Muscle layer of duodenum (tissue), 2 donors: Measurements from ENCODE around the gene OR9Q2.
"Not testable (repeated sequence)": the region's sequence is repeated elsewhere in the genome, so short reads cannot be mapped to it uniquely, and the experiment has no call there.

Experiments
- H3K27ac ChIP-seq: one replicate; pipeline ENCODE4 v1.7.0; 2013; ENCODE audit warnings: mild to moderate bottlenecking, low read length
- H3K27me3 ChIP-seq: one replicate; pipeline ENCODE4 v1.7.0; 2013; ENCODE audit warnings: low read depth, mild to moderate bottlenecking, control low read depth, low read length
- H3K36me3 ChIP-seq, 2 donors: one replicate each; pipeline ENCODE4 v1.7.0; 2013; ENCODE audit warnings: low read length in 2 of 2, control low read depth in 1 of 2, mild to moderate bottlenecking in 1 of 2; ENCODE audit not compliant: insufficient read depth in 2 of 2, control insufficient read depth in 1 of 2
- H3K4me1 ChIP-seq, 2 donors: one replicate each; pipeline ENCODE4 v1.7.0; 2013; ENCODE audit warnings: low read length in 2 of 2, mild to moderate bottlenecking in 2 of 2, control low read depth in 1 of 2, moderate library complexity in 1 of 2; ENCODE audit not compliant: insufficient read depth in 2 of 2, control insufficient read depth in 1 of 2
- H3K4me3 ChIP-seq, 2 donors: one replicate each; pipeline ENCODE4 v1.7.0; 2013; ENCODE audit warnings: low read length in 2 of 2, low read depth in 1 of 2, mild to moderate bottlenecking in 1 of 2
- H3K9me3 ChIP-seq, 2 donors: one replicate each; pipeline ENCODE4 v1.7.0; 2013; ENCODE audit warnings: low read length in 2 of 2, control low read depth in 1 of 2, mild to moderate bottlenecking in 1 of 2; ENCODE audit not compliant: control insufficient read depth in 1 of 2
- donor health status: healthy.

OR9Q2 gene

GRCh38 chr11:58193391-58193790 lies 4.5 kb downstream of the OR9Q2 start:
- Histone ChIP-seq H3K27me3 (no peaks in the 10 kb centered on the region), H3K9me3 (peaks cover 0 to under 1% of the 10 kb centered on the region in 2 donors), H3K27ac (no peak overlapping the region), H3K36me3 (no peaks in the 10 kb centered on the region), H3K4me1 (no peaks in the 10 kb centered on the region), H3K4me3 (no peak overlapping the region)

- Histone ChIP-seq H3K9me3 (peaks cover 0 to 2% of the 10 kb centered on the region in 2 donors), H3K36me3 (no peaks in the 10 kb centered on the region), H3K4me3 (no peak overlapping the region), H3K4me1 (no peaks in the 10 kb centered on the region), H3K27ac (no peak overlapping the region), H3K27me3 (no peaks in the 10 kb centered on the region)
These were observed 7.1 kb downstream of the OR9Q2 start for GRCh38 chr11:58195939-58196338.

- H3K27me3 ChIP-seq = no peaks in the 10 kb centered on the region
- H3K27ac ChIP-seq = no peak overlapping the region
- H3K4me3 ChIP-seq = no peak overlapping the region
- H3K36me3 ChIP-seq = no peaks in the 10 kb centered on the region
- no peaks in the 10 kb centered on the region for H3K4me1 ChIP-seq
- peaks cover 0 to 2% of the 10 kb centered on the region in 2 donors for H3K9me3 ChIP-seq
These were observed 10.4 kb downstream of the OR9Q2 start for GRCh38 chr11:58199271-58199670.

DNA sequence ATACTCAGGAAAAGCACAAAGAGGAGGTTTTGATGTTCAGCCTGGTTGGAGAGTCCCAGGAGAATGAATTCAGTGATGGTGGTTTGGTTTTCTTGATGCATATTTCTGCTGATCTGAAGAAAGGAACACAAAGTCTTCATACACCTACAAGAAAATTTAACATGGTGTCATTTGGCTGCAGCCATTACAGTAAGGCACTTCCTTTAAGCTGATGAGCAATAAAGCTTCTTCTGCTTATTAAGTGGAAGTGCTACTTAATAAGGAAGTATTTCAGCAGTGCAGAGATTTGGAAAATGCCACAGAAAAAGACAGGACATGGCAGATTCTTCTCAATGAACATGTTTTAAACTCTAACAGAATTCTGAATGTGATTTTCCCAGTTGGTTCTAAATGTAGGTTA lies 15.2 kb downstream of the OR9Q2 start, which contains the start of gene OR1S2:
Gene OR1S2 (minus strand): TSS at position 101 of the 400 bp plus-strand sequence. CDS start 0 bp downstream, at position 101.
- no peaks in the 10 kb centered on the region for H3K27me3 ChIP-seq
- no peak within 1 kb of the TSS for H3K4me3 ChIP-seq
- no peaks in the 10 kb centered on the region for H3K36me3 ChIP-seq
- no peak within 1 kb of the TSS for H3K27ac ChIP-seq
- H3K4me1 ChIP-seq = no peaks in the 10 kb centered on the region
- H3K9me3 ChIP-seq = no peaks in the 10 kb centered on the region

GRCh38 chr11:58212420-58212819 lies 23.6 kb downstream of the OR9Q2 start, which contains the start of gene OR1S1:
Gene OR1S1, plus strand, starts transcription at chr11:58212720.
- not testable (repeated sequence) for H3K4me1 ChIP-seq, H3K4me3 ChIP-seq, H3K27ac ChIP-seq, H3K9me3 ChIP-seq, H3K27me3 ChIP-seq, H3K36me3 ChIP-seq

DNA sequence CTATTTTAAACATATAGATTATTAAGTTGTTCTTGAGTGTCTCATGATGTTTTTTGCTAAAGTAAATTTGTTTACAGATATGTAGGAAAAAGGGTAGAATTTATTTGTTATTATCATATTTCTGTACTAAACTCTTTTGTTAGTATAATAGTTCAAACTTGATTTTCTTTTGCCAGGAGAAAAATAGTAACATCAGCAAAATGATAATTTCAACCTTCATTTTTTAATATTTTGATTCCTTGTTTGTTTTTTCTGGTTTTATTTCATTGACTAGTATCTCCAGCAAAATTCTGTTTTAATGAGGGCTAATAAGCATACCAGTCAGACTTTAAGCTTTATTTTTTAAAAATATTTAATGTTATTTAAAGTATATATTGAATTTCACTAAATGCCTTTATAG lies 27.6 kb downstream of the OR9Q2 start:
- Histone ChIP-seq H3K36me3 (no peaks in the 10 kb centered on the region), H3K4me1 (no peaks in the 10 kb centered on the region), H3K27ac (no peak overlapping the region), H3K9me3 (peaks cover 0 to 3% of the 10 kb centered on the region in 2 donors), H3K4me3 (no peak overlapping the region), H3K27me3 (no peaks in the 10 kb centered on the region)

DNA sequence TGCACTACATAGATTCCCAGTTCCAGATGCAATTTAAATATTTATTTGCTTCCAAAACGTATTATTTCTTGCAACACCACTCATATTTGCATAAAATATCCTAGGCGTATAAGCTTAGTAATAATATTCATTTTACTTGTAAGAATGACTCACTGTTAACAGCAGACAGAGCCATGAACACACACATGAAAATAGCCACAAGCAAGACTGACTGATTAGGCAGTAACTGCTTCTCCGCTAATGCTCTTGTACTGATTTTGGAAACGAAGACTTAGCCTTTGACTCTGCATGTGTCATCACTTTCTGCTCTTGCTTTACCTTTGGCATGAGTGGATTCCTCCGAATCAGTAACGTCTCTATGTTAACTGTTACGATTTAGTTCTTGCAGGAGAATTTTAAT lies 33.9 kb downstream of the OR9Q2 start:
- Histone ChIP-seq H3K27ac (no peak overlapping the region), H3K4me1 (no peaks in the 10 kb centered on the region), H3K4me3 (no peak overlapping the region), H3K27me3 (no peaks in the 10 kb centered on the region), H3K9me3 (peaks cover 0 to 3% of the 10 kb centered on the region in 2 donors), H3K36me3 (no peaks in the 10 kb centered on the region)

DNA sequence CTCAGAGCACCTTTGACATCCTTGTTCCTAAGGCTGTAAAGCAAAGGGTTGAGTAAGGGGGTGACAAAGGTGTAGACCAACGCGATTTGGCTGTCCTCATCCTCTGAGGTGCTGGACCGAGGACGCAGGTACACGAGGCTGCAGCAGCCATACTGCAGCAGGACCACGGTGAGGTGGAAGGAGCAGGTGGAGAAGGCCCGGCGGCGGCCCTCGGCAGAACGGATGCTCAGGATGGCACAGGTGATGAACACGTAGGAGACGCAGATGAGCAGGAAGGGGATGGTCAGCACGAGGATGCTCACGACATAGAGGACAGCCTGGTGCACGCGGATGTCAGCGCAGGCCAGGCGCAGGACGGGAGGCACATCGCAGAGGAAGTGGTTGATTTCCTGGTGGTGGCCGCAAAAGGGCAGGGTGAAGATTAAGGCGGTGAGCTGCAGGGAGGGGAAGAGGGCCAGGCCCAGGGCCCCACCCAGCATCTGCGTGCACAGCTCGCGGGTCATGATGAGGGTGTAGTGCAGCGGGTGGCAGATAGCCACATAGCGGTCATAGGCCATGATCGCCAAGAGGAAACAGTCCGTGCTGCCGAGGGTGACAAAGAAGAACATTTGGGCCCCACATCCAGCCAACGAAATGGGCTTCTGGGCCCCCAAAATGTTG lies 39.2 kb downstream of the OR9Q2 start:
- Histone ChIP-seq H3K27me3 (no peaks in the 10 kb centered on the region), H3K4me1 (no peaks in the 10 kb centered on the region), H3K36me3 (no peaks in the 10 kb centered on the region), H3K4me3 (no peak overlapping the region), H3K27ac (no peak overlapping the region), H3K9me3 (no peaks in the 10 kb centered on the region)
